Measurements from ENCODE around the gene STARD5. TPM values are rescaled to one million over a fixed set of nuclear protein-coding genes. Genes with fewer than 3 reads are reported as not detected.

STARD5 gene
- total and polyA plus RNA-seq, 2 of the 8 experiments (the other 6 are each of a cell fraction or from before 2014, with no cell fraction given): 5.5 to 10.4 TPM

DNA sequence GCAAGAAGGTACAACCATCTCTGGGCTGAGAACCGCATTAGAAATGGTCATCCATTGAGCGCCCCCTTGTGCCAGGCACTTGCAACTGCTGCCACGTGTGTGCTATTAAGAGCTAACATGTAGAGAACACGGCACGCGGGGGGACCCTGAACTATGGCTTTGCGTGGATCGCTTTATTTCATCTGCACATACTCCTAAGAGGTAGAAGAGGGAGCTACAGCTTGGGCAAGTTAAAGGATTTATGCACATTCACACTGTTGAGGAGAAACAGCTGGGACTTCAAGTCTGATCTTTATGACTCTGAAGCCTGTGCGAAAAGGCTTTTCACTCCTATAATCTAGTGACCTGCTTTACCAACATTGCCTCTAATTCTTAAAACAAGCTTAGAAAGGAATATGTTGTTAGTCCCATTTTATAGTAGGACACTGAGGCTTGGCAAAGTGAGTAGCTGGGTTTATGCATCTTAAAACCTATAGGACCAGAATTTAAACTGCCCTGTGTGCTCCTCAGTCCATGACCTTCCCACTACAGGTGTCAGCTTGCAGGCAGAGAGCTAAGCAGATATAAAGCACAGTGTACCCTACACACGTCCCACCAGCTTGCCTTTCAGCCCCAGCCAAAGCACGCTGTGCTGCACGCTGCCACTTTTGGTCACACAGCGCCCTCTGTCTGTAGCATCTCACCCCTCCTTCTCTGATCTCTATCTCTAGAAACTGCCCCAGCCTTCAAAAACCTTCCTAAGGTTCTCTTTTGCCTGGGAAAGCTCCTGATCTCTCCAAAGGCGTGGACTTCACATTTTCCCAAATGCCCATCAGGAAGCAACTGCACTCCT is 57.8 kb downstream of the STARD5 start (continued):
- TF ChIP-seq CTCF (IDR thresholded peaks at IDR 0.05; ENCODE audit: control extremely low read depth in 1 of 3, insufficient read depth in 1 of 3, low read depth in 1 of 3, low read length in 3 of 3): peak; percentile 92 to 98 (median 94)
- 0 out of 2 replicates have a peak, but pooled peaks have one; percentile 47 for TF ChIP-seq BACH1 (IDR thresholded peaks at IDR 0.05; ENCODE audit: low read length)
- no peak for TF ChIP-seq YY1 (IDR thresholded peaks at IDR 0.05; ENCODE audit: low read depth, low read length)
- TF ChIP-seq CHD2 (IDR thresholded peaks at IDR 0.05; ENCODE audit: low read length): 0 out of 2 replicates have a peak, but pooled peaks have one; percentile 16
- TF ChIP-seq HDAC2 (IDR thresholded peaks at IDR 0.05; ENCODE audit: borderline replicate concordance in 1 of 2, low read depth in 2 of 2, low read length in 2 of 2): peak in 1 of 2 experiments; percentile 55; a peak in 2 of 4 replicates
- peak; percentile 94 to 95 for TF ChIP-seq RAD21 (IDR thresholded peaks at IDR 0.05 in 1 of 2, conservative IDR thresholded peaks at IDR 0.05 in 1 of 2; ENCODE audit: low read depth in 2 of 2, low read length in 2 of 2)
- TF ChIP-seq, protein P1, sequence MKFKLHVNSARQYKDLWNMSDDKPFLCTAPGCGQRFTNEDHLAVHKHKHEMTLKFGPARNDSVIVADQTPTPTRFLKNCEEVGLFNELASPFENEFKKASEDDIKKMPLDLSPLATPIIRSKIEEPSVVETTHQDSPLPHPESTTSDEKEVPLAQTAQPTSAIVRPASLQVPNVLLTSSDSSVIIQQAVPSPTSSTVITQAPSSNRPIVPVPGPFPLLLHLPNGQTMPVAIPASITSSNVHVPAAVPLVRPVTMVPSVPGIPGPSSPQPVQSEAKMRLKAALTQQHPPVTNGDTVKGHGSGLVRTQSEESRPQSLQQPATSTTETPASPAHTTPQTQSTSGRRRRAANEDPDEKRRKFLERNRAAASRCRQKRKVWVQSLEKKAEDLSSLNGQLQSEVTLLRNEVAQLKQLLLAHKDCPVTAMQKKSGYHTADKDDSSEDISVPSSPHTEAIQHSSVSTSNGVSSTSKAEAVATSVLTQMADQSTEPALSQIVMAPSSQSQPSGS (IDR thresholded peaks at IDR 0.05; ENCODE audit: low read length): 0 out of 2 replicates have a peak, but pooled peaks have one; percentile 23
- TF ChIP-seq, protein P2, sequence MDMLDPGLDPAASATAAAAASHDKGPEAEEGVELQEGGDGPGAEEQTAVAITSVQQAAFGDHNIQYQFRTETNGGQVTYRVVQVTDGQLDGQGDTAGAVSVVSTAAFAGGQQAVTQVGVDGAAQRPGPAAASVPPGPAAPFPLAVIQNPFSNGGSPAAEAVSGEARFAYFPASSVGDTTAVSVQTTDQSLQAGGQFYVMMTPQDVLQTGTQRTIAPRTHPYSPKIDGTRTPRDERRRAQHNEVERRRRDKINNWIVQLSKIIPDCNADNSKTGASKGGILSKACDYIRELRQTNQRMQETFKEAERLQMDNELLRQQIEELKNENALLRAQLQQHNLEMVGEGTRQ (IDR thresholded peaks at IDR 0.05; ENCODE audit: low read length): no peak
- TF ChIP-seq TEAD4 (IDR thresholded peaks at IDR 0.05; ENCODE audit: low read depth, low read length): peak; percentile 67
- TF ChIP-seq EGR1 (IDR thresholded peaks at IDR 0.05; ENCODE audit: borderline replicate concordance, low read depth, low read length): no peak
- peak; percentile 37; the same call in 1 of the 2 replicates for TF ChIP-seq CREB1 (IDR thresholded peaks at IDR 0.05)
- no peak for TF ChIP-seq TCF12 (IDR thresholded peaks at IDR 0.05; ENCODE audit: low read depth, low read length)
- no peak for TF ChIP-seq POU5F1 (IDR thresholded peaks at IDR 0.05; ENCODE audit: low read depth, low read length)

All from H1 (cell line).